Cardiac septum (tissue), 1 donor: Measurements from ENCODE around the gene GLB1L. TPM values are rescaled to one million over a fixed set of nuclear protein-coding genes. Genes with fewer than 3 reads are reported as not detected.
"Not testable (repeated sequence)": the region's sequence is repeated elsewhere in the genome, so short reads cannot be mapped to it uniquely, and the experiment has no call there.

Experiments used
- DNase-seq: peaks from one replicate; pipeline ENCODE4 v3.0.0-alpha.2; 2020; ENCODE audit warnings: low spot score
- intact Hi-C: fragments of 100-400 bp; cut with DNase I; formaldehyde crosslinking; loops from one replicate; pipeline ENCODE4 v1.14.0; 2022
- total RNA-seq: library from RNA; stranded (reverse); fragmentation: NEBNext Ultra II Directional; extraction: Animal tissue kit (Norgen Biotek cat#: 25700); gene quantifications from one replicate; pipeline ENCODE4 v1.2.1, GENCODE V29; 2021
- donor health status: DM: no; HTN: no; CAD: no.

The GLB1L gene
- total RNA-seq, 1 donor from 2014 or later, result 2.0 TPM

DNA sequence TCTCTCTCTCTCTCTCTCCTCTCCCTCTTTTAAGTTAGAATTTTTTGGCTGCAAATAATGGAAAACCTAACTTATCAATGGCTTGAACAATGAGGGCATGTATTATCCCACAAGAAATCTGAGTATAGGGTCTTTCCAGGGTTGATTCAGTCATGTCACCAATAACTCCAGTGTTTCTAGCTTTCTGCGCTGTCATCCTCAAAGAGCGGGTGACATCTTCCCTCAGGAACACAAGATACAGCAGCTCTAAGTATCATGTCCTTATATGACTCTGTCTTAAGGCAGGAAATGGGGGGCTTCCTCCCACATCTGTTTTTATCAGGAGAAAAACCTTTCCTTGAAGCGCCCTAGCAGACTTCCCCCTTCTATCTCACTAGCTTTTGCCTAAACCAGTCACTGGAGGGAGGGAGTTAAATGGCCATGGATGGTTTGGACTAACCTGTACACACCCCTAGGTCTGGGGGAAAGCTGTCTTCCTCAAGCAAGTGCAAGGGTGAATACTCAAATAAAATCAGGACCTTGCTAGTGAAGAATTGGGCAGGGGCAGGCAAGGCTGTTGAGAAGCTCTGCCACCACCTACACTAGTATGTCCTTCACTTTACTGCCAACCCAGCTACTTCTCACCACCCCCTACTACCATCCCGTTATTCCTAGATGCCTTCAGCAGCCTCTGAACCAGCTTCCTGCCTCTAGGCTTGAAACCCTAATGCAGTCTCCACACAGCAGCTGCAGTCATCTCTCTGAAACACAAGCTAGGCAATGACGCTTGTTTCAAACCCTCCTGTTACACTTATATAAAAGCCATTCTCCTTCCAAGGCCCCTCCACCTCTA is 16.0 kb upstream of the GLB1L start:
- no peak for DNase-seq
- intact Hi-C loops, result no loop called here

DNA sequence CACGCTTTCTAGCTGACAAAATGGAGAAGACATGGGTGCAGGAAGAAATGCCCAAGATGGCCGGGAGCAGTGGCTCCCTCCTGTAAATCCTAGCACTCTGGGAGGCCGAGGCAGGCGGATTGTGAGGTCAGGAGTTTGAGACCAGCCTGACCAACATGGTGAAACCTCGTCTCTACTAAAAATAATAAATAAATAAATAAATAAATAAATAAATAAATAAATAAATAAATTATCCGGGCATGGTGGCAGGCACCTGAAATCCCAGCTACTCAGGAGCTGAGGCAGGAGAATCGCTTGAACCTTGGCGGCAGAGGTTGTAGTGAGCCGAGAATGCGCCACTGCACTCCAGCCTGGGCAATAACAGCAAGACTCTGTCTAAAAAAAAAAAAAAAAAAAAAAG is 13.7 kb upstream of the GLB1L start:
- DNase-seq, intact Hi-C loops: not testable (repeated sequence)

DNA sequence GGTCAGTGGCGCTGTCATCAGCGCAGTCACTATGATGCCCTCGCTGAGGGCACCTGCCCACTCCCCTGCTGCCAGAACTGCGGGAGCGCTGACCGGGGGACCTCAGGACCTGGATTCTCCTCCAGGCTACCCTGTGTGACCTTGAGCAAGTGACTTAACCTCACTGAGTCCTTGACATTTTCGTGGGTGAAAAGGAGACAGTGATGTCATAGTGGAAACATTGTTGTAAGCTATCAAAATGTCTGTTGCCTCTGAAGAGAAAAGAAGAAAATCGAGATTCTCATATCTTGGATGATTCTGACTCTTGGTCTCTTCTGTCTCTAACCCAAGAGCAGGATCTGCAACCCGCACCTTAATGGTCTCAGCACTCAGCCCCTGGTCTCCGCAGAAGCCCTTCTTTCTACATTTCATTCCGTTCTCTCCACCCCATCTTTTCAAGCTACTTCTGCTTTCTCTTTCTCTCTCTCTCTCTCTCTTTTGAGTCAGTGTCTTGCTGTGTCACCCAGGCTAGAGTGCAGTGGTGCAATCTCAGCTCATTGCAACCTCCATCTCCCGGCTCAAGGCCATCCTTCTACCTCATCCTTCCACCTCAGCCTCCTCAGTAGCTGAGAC is 9.5 kb upstream of the GLB1L start:
- intact Hi-C loops, result no loop called here

DNA sequence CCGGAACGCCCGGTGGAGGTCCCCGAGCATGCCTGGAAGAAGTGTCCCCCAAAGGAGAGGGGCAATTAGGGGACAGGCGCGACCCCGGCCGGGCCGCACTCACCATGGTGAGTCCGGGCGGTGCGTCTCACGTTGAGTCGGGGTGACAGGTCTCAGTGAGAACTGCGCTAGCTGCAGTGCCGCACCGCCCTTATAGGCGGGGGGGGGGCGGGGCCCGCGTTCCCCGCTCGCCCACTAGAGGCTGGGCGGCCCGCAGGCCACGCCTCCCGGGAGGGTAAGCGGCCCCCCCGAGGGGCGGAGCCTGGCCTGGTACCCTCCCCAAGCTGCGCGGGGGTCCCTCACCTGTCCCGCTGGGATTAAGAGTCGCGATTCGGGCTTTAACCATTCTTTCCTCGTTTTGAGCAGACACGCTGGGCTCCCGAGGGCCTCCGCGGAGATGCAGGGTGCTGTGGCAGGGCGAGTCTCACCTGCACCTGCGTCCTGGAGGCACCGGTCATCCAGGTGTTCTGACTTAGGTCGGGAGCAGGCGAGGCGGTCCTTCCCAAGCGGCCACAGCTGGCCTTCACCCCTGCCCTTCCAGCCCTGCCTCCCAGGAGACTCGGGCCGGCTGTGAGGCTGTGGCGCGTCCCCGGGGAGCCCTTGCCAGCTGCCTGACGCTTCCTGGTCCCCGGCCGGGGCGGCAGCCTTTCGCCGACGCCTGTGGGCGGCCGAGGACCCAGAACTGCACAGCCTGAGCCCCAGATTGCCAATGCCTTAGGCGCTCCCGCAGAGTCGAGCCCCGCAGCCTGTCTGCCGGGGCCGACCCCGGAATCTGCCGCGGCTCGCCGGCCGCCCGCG is 8.7 kb upstream of the GLB1L start, which contains the start of gene TUBA4A:
TUBA4A (minus strand) TSS at position 166 of the 837 bp plus-strand sequence; CDS start at position 106, 60 bp downstream.
- intact Hi-C loops, result loop anchor here (2.0 kb wide), 2 partner anchors 25 to 37 kb away; partner anchors contain the start of gene DNAJB2
- peak; percentile 95 for DNase-seq

More for the DNA sequence above, 9.5 kb upstream of the GLB1L start:
- no peak for DNase-seq

GRCh38 chr2:219252900-219253752 is 7.9 kb upstream of the GLB1L start, which contains the start of gene TUBA4B:
TSS of gene TUBA4B (plus strand) at chr2:219253243. CDS start at chr2:219253408, 165 bp downstream.
- DNase-seq, result peak; percentile 82
- intact Hi-C loops, result loop anchor here (2.0 kb wide), 2 partner anchors 26 to 36 kb away; partner anchors contain the start of gene DNAJB2

GRCh38 chr2:219252570-219252899 is 7.3 kb upstream of the GLB1L start:
- intact Hi-C loops, result loop anchor here (2.0 kb wide), 2 partner anchors 26 to 36 kb away; partner anchors contain the start of gene DNAJB2
- no peak for DNase-seq

DNA sequence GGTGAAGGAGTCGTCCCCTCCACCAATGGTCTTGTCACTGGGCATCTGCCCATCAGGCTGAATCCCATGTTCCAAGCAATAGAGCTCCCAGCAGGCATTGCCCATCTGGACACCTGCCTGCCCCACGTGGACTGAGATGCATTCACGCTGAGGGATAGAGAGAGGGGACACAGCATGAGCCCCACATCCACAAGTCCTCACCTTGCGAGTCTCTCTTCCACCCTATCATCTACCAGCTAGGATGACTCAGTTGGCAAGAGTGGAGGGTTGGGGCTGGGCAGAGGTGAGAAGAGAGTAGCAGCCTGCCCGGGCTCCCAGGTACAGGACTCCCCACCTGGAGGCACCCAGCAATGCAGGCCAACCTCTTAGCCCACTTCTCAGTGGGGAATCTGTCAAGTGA is 6.8 kb upstream of the GLB1L start:
- intact Hi-C loops, result loop anchor here (2.0 kb wide), 2 partner anchors 27 to 35 kb away; partner anchors contain the start of gene DNAJB2

GRCh38 chr2:219251656-219252055 is 6.4 kb upstream of the GLB1L start:
- no peak for DNase-seq
- intact Hi-C loops, result loop anchor here (2.0 kb wide), 2 partner anchors 27 to 35 kb away; partner anchors contain the start of gene DNAJB2

More for the DNA sequence above, 6.8 kb upstream of the GLB1L start:
- DNase-seq, result no peak

GRCh38 chr2:219250049-219250781 is 5.0 kb upstream of the GLB1L start:
- intact Hi-C loops, result no loop called here
- DNase-seq, result no peak

DNA sequence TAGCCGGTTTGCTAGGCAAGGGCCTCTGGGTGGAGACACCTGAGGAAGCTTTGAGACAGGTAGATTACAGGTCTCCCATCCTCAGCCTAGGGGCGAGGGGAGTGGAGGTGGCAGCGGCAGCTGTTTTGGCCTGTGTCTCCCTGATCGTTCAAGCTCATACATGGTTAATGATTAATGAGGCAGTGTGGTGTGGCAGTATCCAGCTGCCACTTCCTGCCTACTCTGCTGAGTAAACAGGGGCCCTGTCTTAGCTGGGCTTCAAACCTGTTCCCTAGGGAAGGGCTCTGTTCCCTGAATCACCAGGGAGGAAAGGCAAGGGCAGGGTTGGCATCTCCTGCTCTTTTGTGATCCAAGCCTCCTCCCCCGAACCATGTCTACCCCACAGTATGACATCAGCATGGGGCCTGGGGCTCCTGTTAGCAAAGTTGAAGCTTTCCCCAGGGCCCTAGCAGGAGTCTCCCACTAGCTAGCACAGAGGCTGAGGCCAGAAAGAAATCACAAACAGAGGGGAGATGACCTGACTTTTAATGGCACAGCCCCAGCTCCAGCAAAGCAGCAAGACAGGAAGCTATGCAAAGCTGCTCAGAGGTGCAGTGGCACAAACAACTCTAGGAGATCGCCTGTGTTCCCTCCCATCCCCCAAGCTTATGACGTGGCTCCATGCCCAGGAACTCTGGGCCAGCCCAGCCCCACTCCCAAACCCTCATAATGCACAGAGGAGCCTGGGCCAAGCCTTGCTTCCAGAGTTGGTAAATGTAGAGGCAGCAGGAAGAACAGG is 4.1 kb upstream of the GLB1L start:
- intact Hi-C loops, result loop anchor here (5.0 kb wide), 1 partner anchor 43 kb away; no protein-coding TSS in a partner anchor
- peak; percentile 91 for DNase-seq

- DNase-seq, result no peak
- intact Hi-C loops, result loop anchor here (5.0 kb wide), 1 partner anchor 43 kb away; no protein-coding TSS in a partner anchor
Observed at GRCh38 chr2:219248845-219249202, 3.6 kb upstream of the GLB1L start.

DNA sequence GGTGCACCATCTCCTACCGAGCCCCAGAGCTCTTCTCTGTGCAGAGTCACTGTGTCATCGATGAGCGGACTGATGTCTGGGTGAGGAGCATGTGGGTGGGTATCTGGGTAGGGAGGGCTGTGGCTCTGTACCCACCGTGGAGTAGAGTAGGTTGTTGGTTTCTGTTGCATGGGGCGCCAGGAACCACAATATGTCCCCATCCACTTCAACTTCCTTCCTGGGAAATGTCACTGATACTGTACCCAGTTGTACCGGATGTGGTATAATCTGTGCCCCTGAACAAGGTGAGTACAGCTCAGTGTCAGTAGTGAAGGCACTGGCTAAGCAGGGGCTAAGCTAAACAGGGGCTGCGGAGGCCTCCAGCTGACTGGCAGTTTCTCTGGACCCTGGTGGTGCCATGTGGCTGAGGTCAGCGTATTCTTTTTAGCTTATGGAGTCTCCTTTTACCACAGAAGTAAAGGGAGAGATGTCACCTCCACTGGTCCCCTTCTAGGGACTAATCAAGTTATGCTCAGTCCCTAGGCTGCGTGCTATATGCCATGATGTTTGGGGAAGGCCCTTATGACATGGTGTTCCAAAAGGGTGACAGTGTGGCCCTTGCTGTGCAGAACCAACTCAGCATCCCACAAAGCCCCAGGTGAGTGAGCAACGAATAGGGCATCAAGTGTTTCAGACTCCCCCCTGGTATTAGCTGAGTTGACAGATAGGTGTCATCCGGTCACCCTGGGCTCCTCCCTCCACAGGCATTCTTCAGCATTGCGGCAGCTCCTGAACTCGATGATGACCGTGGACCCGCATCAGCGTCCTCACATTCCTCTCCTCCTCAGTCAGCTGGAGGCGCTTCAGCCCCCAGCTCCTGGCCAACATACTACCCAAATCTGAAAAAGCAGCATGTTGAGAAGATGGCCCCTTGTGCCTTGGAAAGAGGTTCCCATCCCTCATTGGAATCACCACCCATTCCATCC is 2.7 kb upstream of the GLB1L start:
- intact Hi-C loops, result loop anchor here (5.0 kb wide), 1 partner anchor 44 kb away; no protein-coding TSS in a partner anchor
- DNase-seq, result no peak

DNA sequence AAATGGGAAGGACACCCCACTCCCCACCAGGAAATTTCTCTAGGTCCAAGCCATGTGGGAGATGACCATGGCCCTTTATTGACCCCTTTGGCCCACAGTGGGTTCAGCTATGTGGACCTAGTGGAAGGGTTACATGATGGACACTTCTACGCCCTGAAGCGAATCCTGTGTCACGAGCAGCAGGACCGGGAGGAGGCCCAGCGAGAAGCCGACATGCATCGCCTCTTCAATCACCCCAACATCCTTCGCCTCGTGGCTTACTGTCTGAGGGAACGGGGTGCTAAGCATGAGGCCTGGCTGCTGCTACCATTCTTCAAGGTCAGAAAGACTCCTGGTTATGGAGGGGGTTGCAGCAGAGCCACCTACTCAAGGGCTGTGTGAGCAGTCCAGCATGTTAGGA is 1.3 kb upstream of the GLB1L start:
- intact Hi-C loops, result loop anchor here (5.0 kb wide), 1 partner anchor 46 kb away; no protein-coding TSS in a partner anchor
- no peak for DNase-seq

GRCh38 chr2:219245899-219246230 is 621 bp upstream of the GLB1L start:
- intact Hi-C loops, result loop anchor here (1.0 to 5.0 kb wide), 3 partner anchors 17 to 46 kb away; partner anchors contain the start of genes ANKZF1, ATG9A and ZFAND2B
- DNase-seq, result no peak

GRCh38 chr2:219244789-219245147 is 476 bp downstream of the GLB1L start:
- intact Hi-C loops, result loop anchor here (1.0 to 5.0 kb wide), 3 partner anchors 16 to 48 kb away; partner anchors contain the start of genes ANKZF1, ATG9A and ZFAND2B
- no peak for DNase-seq

DNA sequence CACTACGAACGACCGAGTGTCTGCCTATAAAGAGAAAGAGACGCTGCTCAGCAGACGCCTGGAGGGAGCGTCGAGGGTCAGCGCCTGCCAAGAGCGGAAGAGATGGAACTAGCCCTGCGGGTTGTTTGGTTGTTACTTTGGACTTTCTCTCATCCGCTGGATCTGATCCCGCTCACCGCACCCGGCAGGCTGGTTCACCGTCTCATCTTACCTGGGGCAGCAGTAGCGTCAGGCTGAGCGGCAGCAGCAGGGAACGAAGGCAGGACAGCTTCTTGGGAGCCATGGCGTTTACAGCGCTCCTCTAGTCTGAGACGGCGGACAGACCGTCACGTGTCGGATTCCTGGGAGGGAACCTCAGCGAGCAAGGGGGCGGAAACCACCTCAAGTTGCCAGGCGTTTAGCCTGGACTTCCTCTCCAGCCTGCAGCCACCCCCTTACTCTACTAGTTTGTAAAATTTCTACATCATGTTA is 1.9 kb downstream of the GLB1L start:
- intact Hi-C loops, result no loop called here
- DNase-seq, result no peak
